GM19467 (cell line): ENCODE results near the gene COA1.
"Not testable (repeated sequence)": the region's sequence is repeated elsewhere in the genome, so short reads cannot be mapped to it uniquely, and the experiment has no call there.

ENCODE experiments used
- ATAC-seq: cut with Tn5 transposase; IDR thresholded peaks from one replicate; pipeline ENCODE4 v1.9.1; 2021; ENCODE audit warnings: mild to moderate bottlenecking, moderate library complexity; ENCODE audit not compliant: unreplicated experiment

COA1 gene, protein sequence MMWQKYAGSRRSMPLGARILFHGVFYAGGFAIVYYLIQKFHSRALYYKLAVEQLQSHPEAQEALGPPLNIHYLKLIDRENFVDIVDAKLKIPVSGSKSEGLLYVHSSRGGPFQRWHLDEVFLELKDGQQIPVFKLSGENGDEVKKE

DNA sequence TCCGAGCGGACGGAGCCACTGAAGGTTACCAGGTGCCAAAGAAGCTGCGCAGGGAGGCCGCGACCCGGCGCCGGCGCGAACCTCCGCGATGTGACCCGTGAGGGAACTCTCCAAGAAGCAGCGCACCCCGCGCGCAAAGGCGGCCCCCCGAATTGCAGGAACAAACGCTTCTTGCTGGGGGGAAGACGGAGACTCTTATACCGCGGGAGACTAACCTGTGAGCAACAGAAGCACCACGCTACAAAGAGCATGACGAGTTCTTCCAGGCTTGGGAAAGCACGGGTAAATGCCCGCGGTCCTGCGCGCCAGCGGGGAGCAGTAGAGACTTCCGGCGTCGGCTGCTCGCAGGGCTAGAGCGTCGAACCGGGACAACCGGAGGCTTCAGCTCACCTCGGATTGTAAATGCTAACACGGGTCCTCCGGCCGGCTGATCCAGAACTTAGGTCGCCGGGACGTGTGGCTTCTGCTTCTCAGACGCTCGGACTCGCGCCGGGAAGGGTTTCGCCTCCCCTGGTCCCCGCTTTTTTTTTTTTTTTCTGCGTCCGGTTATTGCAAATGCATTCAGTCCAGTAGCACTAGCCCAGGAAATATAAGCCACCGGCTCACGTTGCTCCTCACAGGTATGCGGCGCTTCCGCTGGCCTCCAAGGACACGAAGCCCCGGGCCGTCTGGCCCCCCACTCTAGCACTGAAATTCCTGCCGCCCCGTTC is at the start of gene COA1:
COA1 (minus strand) TSS at position 310 of the 710 bp plus-strand sequence. CDS start 80,909 bp downstream, outside the sequence.
- peak; percentile 72 for ATAC-seq

DNA sequence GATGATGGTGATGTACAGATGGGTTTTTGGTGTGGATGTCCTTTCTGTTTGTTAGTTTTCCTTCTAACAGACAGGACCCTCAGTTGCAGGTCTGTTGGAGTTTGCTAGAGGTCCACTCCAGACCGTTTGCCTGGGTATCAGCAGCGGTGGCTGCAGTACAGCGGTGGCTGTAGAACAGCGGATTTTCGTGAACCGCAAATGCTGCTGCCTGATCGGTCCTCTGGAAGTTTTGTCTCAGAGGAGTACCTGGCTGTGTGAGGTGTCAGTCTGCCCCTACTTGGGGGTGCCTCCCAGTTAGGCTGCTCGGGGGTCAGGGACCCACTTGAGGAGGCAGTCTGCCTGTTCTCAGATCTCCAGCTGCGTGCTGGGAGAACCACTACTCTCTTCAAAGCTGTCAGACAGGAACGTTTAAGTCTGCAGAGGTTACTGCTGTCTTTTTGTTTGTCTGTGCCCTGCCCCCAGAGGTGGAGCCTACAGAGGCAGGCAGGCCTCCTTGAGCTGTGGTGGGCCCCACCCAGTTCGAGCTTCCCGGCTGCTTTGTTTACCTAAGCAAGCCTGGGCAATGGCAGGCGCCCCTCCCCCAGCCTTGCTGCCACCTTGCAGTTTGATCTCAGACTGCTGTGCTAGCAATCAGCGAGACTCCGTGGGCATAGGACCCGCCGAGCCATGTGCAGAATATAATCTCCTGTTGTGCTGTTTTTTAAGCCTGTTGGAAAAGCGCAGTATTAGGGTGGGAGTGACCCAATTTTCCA is 49.1 kb upstream of the COA1 start:
- not testable (repeated sequence) for ATAC-seq

DNA sequence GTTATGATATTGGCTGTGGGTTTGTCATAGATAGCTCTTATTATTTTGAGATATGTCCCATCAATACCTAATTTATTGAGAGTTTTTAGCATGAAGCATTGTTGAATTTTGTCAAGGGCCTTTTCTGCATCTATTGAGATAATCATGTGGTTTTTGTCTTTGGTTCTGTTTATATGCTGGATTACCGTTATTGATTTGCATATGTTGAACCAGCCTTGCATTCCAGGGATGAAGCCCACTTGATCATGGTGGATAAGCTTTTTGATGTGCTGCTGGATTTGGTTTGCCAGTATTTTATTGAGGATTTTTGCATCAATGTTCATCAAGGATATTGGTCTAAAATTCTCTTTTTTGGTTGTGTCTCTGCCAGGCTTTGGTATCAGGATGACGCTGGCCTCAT is 45.9 kb upstream of the COA1 start:
- not testable (repeated sequence) for ATAC-seq

DNA sequence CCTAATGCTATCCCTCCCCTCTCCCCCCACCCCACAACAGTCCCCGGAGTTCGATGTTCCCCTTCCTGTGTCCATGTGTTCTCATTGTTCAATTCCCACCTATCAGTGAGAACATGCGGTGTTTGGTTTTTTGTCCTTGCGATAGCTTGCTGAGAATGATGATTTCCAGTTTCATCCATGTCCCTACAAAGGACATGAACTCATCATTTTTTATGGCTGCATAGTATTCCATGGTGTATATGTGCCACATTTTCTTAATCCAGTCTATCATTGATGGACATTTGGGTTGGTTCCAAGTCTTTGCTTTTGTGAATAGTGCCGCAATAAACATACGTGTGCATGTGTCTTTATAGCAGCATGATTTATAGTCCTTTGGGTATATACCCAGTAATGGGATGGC is 43.9 kb upstream of the COA1 start:
- not testable (repeated sequence) for ATAC-seq

DNA sequence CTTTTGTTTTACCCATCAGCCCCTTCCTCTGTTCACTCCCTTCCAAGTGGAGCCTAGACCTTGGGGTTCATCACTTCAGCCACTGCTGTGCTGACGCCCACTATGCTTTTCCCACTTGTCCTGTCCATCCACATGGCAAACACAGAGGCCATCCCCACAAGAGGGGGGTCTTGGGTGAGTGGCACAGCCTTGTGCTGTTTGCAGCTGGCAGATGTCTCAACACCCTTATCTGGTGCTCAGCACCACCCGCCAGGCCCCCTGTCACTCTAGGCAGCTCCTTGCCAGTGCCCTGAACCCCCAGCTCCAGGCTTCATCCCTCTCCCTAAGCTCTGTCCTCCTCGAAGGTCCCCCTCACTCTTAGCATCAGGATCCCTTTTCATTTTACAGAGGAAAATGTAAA is 42.2 kb upstream of the COA1 start:
- ATAC-seq: no peak

DNA sequence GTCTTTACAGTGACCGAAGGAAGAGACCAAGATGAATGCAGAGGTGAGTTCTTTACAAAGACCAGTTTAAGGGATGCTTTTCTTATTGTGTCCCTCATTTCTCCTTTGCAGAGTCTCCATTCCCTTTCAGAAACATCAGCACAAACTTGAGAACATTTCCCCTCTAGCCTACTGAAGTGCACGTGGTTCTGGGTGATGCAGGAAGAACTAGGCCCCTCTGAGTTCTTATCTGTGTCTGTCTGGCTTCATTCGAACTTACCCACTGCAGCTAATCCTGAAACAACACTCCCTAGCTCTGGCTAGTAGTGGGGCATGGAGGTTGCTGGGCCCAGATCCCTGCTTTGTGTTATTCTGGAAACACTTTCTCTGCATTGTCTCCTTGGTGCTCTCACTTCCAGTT is 41.8 kb upstream of the COA1 start:
- ATAC-seq: no peak

DNA sequence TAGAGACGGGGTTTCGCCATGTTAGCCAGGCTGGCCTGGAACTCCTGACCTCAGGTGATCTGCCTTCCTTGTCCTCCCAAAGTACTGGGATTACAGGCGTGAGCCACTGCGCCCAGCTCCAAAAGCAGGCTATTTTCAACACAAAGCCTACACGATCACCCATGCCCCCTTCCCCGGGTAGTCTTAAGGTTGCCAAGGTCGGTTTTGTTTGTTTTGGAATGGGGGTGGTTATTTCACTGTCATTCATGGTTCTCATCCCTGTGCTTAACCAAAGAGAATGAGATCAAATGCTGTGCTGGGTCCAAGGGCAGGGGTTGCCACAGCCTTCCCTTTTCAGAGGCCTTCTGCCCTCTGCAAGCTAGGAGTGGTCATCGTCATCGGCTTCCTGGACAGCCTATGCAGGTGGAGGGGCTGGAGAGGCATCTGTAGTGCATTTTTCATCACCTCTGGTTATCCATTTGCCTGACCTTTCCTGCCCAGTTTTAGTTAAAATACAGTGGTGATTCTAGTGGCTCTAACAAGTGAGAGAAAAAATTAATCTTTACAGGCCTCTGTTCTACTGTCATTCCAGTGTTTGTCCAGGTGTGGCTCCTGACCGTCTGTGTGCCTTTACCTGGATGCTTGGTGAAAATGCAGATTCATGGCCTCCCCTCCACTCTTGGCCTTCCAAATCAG is 40.6 kb upstream of the COA1 start:
- ATAC-seq: no peak

DNA sequence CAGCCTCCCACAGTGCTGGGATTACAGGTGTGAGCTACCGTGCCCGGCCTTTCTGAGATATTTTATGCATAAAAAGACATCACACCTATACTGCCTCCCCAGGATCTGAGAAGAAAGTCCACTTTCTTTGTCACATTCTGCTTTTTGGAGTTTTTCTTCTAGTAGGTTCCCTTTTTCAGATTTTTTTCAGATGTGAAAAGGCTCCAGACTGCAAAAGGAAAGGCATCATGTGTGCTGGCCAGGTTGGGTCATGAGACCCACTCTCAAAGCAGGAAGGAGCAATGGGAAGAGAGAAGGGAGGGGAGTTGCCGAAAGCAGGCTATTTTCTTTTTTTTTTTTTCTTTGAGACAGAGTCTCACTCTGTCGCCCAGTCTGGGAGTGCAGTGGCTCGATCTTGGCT is 40.0 kb upstream of the COA1 start:
- no peak for ATAC-seq

DNA sequence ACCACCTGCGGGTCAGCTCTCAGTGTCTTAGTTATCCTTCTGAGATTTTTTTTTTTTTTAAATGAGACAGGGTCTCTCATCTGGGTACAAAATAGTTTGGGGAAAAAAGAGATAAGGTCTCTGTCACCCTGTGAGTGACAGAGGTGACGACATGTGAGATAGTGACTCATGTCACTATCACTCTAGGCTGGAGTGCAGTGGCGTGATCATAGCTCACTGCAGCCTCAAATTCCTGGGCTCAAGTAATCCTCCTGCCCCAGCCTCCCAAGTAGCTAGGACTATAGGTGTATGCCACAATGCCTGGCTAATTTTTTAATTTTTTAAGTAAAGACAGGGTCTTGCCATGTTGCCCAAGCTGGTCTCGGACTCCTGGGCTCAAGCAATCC is 39.6 kb upstream of the COA1 start:
- ATAC-seq: no peak

DNA sequence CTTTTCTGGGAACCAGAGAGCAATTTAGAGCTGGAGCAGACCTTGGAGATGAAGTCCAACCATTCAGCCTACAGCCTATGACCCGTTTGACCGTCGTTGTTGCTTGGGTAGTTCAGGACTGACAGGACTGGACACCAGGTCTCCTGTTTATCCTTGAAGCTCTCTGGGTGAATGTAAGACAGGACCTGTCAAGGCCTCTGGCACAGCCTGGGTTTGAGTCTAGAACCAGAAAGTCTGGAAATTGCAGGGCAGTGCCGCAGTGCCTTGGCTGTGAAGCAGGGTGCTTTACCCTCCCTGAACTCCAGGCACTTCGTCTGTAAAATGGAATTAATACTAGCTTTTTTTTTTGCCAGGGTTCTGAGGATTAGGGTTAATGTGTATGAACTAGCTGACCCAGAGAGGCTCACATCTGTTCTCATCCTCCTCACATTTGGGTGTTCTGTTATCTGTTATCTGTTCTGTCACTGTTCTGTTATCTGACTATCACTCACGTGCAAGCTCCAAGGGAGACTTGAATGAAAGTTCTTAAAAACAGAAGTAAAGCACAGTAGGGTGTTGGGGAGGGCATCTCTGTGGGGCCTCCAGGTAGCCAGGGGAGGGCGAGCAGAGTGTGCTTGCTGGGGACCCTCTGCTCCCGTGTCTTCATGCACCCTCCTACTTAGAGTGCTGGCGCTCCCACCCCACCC is 39.0 kb upstream of the COA1 start:
- ATAC-seq: no peak

DNA sequence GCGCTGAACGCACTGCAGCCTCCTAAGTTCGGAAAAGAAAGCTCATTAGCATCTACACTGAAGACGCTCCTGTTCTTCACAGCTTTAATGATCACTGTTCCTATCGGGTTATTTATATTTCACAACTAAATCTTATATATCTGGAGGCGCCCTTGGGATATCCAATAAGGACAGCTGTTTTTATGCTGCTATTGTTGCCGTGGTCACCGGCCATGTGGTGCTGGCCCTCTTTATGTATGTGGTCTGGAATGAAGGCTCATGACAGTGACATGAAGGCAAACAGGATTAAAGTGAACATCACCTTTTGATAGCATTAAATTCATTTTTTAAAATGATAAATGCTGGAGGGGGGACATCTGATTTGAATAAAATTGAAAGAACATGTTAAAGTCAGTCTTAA is 38.0 kb upstream of the COA1 start:
- ATAC-seq: no peak

DNA sequence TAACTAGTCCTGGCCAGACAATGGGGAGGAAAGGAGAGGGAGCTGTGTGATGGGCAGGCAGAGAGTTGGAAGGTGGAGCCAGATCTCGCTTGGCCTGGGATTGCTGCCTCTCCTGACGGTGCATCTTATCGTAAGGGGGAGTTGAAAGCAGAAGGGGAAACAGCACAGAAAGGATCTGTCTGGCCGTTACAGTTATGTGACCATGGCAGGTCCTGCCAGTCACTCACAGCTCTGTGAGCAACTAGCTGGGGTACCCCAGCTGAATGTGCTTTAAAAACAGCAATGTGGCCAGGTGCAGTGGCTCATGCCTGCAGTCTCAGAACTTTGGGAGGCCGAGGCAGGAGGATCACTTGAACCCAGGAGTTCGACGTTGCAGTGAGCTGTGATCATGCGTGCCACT is 37.2 kb upstream of the COA1 start:
- no peak for ATAC-seq

DNA sequence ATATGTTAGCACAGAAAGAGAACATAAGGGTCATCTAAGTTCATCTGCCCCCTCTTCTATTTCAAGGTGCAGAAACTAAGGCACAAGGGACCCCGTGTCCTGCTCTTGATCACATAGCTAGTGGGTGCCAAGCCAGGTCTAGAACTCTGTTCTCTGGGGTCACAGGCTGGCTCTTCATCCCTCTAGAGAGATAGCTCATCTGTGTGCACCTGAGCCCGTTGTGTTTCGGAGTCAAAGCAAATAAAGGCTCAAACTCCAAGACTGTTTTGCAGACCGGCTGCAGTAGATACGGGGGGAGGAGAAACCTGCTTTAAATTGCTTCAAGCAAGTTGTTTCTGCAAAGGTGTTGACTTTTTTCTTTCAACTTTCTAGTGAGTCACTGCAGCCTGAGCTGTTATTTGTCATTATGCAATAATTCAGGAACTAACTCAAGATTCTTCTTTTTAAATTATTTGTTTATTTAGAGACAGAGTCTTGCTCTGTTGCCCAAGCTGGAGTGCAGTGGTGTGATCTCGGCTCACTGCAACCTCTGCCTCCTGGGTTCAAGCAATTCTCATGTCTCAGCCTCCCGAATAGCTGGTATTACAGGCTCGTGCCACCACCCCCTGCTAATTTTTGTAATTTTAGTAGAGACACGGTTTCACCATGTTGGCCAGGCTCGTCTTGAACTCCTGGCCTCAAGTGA is 35.6 kb upstream of the COA1 start:
- ATAC-seq: no peak

DNA sequence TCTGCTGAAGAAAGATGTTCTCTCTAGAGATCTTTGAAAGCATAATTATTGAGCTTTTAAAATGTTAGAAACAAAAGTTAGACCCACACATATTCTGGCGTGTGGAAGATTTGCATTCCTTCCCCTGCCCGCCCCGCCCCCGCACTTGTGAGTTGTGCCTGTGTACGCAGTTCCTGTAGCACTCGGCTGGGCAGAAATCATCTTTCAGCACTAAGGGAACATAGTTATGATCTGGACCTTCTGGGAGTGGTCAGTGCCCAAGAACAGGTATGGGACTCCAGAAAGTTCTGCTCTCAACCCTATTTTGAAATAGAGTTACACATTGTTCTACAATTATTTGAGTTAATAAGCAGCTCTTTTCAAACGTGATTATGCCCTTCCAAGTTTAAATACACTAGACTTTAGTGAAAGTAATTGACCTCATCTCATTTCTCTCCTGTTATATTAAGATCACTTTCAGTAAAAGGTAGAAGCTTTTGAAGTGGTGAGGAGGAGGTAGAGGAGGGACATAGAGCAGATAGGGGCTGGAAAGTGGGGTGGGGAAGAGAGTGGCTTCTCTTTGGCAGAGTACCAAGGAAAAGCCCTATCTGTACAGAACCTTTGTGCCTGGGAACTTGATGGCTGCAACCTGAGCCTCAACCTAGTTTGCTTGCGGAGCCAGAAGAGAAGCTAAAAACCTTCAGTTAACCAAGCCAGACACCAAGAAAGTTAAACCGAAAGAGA is 34.9 kb upstream of the COA1 start:
- ATAC-seq: no peak

DNA sequence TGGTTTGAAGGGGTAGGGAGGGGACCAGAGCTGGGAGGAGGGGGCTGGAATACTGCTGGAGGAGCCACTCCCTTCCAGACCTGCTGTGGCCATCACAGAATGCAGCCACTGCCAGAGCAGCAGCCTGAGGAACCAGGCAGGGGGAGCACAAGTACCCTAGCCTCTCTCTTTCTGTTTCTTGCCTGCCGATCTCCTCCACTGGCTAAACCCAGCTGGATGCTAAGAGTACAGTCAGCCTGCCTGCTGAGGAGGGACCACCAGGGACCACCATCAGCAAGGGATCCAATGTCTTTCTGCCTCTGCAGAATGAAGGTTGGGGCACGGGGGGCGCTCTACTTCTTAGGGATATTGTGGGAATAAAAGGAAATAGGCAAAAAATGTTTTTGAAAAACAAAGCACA is 33.9 kb upstream of the COA1 start:
- no peak for ATAC-seq

DNA sequence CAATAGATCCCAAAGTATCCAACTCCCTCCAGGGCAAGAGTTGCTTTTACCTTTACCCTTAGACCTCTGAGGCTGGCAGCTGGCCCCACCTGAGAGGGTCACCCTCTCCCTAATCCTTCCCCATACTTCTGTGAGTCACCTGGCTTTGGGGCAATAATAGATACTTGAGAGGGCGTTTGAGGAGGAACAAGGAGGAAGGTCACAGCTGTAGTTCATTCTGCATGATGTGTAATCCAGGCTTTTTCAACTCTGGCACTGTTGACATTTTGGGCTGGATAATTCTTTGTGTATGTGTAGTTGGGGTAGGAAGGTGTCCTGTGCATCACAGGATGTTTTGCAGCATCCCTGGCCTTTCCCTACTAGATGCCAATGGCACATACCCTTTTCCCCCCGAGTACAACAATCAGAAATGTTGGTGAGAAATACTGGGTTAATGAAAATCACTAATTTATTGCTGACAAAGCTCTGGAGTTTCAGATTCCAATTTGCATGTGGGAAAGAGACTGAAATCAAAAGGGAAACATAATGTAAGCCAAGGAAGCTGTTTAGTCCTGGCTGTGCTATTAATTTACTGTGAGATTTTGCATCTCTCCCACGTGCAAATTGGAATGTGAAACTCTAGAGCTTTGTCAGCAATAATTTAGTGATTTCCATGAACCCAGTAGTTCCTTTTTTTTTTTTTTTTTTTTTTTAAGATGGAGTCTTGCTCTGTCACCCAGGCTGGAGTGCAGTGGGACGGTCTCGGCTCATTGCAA is 32.8 kb upstream of the COA1 start:
- ATAC-seq: no peak

DNA sequence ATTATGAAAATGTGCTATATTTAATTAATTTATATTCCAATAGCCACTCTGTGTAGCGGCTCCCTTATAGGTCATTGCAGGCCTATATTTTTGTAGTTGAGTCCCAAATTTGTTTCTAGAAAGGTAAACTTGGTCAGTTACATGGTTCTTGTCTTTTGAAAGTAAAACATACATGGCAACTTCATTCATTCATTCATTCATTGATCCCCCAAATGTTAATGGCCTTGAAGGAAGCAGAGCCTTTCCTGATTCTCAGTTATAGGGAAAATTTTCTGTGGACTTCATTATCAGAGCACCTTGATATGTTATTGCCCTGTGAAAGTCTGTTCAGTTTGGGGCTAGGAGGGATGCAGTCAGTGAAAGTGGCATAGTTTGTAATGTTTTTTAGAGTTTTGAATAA is 32.1 kb upstream of the COA1 start:
- ATAC-seq: no peak

DNA sequence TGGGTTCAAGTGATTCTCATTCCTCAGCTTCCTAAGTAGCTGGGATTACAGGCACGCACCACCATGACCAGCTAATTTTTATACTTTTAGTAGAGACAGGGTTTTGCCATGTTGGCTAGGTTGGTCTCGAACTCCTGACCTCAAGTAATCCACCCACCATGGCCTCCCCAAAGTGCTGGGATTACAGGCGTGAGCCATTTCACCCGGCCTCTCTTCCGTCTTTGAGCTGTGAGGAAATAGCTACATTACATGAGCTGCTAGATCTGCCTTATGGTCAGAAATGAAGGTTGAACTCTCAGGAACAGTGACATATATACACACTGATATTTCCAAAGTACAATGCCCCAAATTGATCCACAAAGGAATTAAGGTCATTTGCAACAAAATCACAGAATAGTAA is 31.5 kb upstream of the COA1 start:
- no peak for ATAC-seq
